ENCODE results near the gene RNF213. TPM values are rescaled to one million over a fixed set of nuclear protein-coding genes. Genes with fewer than 3 reads are reported as not detected.
A peak's percentile ranks its signal among the peaks of the same experiment; 100 is the strongest.

The RNF213 gene
- polyA plus RNA-seq, 1 donor, result 31.0 TPM

DNA sequence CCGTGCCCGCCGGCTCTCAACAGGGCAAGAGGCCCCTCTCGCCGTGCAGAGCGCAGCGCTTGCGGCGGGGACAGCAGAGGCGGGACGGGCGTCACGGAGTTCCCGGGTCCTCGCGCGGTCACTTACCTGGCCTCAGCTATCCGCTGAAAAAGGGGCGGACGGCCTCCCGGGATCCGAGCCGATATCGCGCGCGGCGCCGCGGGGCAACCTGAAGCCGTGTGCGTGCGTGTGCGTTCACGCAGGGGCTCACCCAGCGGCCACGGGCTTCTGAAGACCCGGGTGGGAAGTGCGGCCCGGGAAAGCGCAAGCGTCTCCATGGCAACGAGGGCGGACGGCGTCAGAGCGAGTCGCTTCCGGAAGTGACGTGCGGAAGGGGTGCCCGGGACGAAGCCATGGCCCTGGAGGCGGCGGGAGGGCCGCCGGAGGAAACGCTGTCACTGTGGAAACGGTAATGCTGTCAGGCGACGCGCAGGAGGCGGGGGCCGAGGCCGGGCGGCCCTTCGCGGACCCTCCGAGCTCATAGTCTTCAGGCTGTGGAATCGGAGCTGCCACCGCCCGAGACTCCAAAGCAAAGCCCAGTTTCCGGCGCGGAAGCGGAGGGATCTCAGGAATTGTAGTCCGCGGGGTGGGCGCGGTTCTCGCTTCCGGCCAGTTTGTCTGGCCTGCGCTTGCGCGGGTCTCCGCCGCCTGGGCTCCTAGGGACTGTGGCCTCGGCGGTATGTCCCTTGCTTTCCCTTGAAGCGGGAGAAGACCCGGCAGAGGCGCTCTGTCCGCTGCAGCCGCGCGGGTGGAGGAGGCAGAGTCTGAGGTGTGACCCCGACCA, 154.4 kb downstream of the RNF213 start, which contains the start of gene ENDOV:
Gene ENDOV (plus strand): TSS at position 365 of the 823 bp plus-strand sequence. CDS start 28 bp downstream, at position 393.
- peak; percentile 85 for DNase-seq (ENCODE audit: low read depth)

GRCh38 chr17:80415626-80416137, 155.0 kb downstream of the RNF213 start:
- DNase-seq (ENCODE audit: low read depth), result no peak

- no peak for DNase-seq (ENCODE audit: low read depth)
Observed at GRCh38 chr17:80416260-80416939, 155.7 kb downstream of the RNF213 start.

DNA sequence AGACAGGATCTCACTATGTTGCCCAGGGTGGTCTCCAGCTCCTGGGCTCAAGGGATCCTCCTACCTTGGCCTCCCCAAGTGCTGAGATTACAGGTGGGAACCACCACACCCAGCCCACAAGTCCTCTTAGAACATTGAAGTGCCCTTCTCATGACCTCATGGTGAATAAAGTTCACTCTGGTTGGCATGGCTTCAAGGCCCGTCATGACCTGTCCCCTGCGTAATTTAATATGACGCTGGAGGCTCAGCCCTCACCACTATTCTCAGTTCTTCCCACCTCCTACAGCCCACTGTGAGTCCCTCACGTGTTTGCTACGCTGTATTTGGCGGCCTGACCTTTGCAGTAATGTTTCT, 156.3 kb downstream of the RNF213 start:
- DNase-seq (ENCODE audit: low read depth), result no peak

DNA sequence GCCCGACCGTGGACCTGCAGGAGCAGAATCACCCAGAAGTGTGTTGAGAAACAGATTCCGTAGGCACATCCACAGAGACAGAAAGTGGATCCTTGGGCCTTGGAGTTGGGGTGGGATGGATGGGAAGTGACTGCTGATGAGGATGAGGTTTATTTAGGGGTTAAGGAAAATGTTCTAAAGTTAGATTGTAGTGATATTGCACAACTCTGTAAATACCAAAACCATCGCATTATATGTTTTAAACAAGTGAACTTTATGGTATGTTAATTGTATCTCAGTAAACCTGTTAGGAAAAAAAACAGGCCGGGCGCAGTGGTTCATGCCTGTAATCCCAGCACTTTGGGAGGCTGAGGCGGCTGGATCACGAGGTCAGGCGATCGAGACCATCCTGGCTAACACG, 157.9 kb downstream of the RNF213 start:
- no peak for DNase-seq (ENCODE audit: low read depth)

DNA sequence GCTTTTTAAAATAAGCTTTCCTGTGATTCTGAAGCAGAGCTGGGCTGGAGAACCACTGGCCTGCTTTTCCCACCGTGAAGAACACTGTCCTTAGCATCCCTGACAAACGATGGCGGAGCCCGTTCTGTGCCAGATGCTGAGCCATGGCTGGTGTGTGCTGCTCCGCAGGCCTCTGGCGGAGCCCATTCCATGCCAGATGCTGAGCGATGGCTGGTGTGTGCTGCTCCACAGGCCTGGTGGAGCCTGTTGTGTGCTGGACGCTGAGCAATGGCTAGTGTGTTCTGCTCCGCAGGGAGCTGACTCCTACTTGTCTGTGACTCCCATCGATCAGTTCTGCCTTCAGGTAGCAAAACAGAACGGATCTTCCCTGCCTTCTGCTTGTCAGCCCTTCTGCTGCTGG, 158.6 kb downstream of the RNF213 start:
- no peak for DNase-seq (ENCODE audit: low read depth)

DNA sequence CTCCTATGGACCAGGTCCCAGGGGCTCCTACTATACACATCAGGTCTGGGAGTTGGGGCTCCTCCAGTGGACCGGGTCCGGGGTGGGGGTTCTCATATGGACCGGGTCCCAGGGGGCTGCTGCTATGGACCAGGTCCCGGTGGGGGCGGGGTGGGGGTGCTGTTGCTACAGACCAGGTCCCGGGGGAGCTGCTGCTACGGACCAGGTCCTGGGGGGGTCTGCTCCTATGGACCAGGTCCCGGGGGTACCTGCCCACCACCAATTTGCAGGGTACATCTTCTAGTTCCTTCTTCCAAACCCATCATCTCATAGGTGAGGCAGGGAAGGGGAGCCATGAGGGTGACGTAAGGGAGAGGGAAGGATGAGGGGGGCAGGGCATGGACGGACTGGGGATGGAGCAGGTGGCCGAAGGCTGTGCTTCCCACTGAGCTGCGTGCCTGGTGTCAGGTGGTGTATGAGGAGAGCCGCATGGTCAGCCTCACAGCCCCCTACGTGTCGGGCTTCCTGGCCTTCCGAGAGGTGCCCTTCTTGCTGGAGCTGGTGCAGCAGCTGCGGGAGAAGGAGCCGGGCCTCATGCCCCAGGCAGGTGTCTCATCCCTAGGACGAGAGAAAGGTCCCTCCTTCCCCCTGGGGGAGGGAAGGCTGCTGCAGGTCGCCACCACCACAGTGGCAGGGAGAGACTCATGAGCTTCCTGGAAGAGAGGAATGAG, 160.9 kb downstream of the RNF213 start:
- DNase-seq (ENCODE audit: low read depth), result no peak

GRCh38 chr17:80422276-80422675, 161.6 kb downstream of the RNF213 start:
- no peak for DNase-seq (ENCODE audit: low read depth)

- no peak for DNase-seq (ENCODE audit: low read depth)
Observed at GRCh38 chr17:80422981-80423380, 162.3 kb downstream of the RNF213 start.

DNA sequence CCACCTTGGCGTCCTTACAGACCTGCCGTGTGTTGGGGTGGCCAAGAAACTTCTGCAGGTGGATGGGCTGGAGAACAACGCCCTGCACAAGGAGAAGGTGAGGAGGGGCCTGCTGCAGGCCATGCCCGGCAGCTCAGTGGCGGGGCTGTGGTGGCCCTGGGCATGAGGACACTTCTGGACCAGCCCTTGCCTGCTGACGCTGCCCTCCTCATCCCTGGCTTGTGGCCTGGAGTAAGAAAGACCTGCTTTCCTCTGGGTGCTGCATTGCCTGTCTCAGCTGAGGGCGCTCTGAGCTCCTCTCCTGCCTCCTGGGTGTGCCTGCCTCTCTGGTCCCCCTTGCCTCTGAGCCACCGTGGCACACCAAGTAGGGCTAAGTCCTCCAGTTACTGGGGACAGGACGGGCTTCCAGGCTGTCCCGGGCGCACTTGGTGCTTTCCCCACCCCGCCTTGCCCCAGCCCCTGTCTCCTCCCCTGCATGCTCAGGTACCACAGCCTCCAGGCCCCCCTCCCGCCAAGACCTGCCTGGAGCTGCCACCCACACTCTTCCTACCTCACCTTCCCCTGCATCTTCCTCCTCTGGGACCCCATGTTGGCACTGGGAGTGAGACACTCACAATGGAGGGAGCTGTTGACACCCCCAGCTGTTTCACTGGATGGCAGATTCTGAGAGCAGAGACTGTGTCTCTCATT, 163.0 kb downstream of the RNF213 start:
- no peak for DNase-seq (ENCODE audit: low read depth)

DNA sequence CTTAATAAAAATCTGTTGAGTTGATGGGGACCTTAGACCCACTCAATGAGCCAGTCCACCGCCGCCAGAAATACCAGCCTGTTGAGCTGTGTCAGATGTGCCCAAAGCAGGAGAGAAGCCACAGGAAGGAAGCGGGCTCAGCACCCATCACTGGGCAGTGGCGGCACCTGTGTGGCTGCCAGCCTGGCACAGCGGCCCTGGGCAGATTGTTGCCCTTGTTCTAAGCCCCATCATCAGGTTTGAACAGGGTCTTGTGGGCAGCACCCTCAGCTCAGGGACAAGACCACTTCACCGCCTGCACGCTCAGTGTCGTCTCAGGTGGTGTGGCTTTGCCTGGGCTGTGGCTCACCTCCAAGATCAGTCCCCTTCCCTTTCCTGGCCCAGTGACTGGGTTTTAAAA, 163.6 kb downstream of the RNF213 start:
- DNase-seq (ENCODE audit: low read depth), result no peak

- DNase-seq (ENCODE audit: low read depth), result no peak
Observed at GRCh38 chr17:80424878-80425765, 164.5 kb downstream of the RNF213 start.

- no peak for DNase-seq (ENCODE audit: low read depth)
Observed at GRCh38 chr17:80425835-80426426, 165.3 kb downstream of the RNF213 start.

- DNase-seq (ENCODE audit: low read depth), result no peak
Observed at GRCh38 chr17:80426671-80427326, 166.1 kb downstream of the RNF213 start.

DNA sequence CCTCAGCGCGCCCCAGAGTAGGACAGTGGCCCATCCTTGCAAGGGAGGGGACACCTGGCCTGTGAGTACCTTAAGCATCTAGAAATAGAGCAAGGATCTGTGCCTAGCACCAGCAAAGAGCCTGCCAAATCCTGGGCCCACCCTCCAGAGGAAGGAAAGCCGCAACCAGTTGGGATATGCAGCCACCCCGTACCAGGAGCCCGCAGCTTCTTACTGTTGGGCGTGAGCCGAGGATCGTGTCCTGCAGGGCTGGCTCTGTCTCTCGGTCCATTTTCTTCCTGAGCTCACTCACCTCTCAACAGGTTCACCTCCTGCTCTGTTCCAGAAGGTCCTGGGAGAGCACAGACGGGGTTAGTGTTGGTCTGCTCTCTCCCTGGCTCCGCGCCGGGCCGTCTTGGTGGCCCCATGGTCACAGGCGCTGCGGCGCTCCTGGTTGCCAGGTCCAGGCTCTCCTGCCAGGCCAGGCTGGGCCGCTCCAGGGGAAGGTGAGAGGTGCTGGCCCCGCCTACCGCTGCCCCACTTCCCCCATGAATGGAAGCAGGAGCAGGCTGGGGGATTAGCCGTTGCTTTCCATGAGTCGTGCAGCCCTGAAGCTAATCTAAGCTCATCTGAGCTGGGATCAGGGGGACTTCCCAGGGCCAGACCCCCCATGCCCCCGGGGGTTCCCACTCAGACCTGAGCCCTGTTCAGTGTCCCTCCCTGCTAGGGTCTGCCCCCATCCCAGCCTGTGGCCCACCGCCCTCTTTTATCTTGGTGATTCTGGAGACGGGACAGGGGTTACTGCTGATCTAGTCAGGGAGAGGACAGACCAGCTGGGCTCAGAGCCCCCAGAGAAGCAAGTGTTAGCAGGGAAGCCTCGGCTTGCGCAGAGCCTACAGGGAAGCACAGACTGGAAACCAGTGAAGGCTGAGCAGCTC, 167.0 kb downstream of the RNF213 start:
- no peak for DNase-seq (ENCODE audit: low read depth)

DNA sequence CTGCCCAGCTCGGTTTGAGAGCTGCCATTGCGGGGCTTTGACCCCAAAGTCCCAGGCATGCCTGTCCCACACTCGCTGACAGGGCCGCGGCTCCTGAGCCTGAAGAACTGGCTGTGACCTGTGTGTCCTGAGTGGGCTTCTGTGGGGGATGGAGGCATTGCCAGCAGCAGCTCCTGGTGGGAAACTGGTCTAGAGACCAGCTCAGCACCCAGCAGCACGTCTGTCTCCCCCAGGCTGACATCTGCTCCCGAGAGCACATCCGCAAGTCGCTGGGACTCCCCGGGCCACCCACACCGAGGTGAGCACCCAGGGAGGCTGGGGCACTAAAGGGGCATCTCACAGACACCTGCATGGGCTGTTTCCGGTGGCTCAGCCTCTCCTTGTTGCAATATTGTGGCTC, 167.7 kb downstream of the RNF213 start:
- no peak for DNase-seq (ENCODE audit: low read depth)

GRCh38 chr17:80428796-80429195, 168.1 kb downstream of the RNF213 start:
- DNase-seq (ENCODE audit: low read depth), result no peak

Measured in forelimb muscle (tissue), 1 donor.